HG03520 (cell line): ENCODE results near the gene MAP3K9.
"Not testable (repeated sequence)": the region's sequence is repeated elsewhere in the genome, so short reads cannot be mapped to it uniquely, and the experiment has no call there.

ENCODE experiments used
- ATAC-seq: cut with Tn5 transposase; IDR thresholded peaks from one replicate; pipeline ENCODE4 v1.9.1; 2021; ENCODE audit warnings: mild to moderate bottlenecking, moderate library complexity; ENCODE audit not compliant: unreplicated experiment

MAP3K9 gene

GRCh38 chr14:70726651-70727375 is 82.5 kb downstream of the MAP3K9 start:
- no peak for ATAC-seq

- no peak for ATAC-seq
Measured at GRCh38 chr14:70724944-70725343, 84.4 kb downstream of the MAP3K9 start.

- ATAC-seq = no peak
Measured at GRCh38 chr14:70724110-70724509, 85.2 kb downstream of the MAP3K9 start.

- no peak for ATAC-seq
Measured at GRCh38 chr14:70723276-70723675, 86.0 kb downstream of the MAP3K9 start.

- no peak for ATAC-seq
Measured at GRCh38 chr14:70722418-70722817, 86.9 kb downstream of the MAP3K9 start.

GRCh38 chr14:70721542-70721941 is 87.8 kb downstream of the MAP3K9 start:
- no peak for ATAC-seq

- ATAC-seq = no peak
Measured at GRCh38 chr14:70718383-70719118, 90.8 kb downstream of the MAP3K9 start.

GRCh38 chr14:70716958-70717357 is 92.4 kb downstream of the MAP3K9 start:
- no peak for ATAC-seq

- ATAC-seq = no peak
Measured at GRCh38 chr14:70716483-70716882, 92.8 kb downstream of the MAP3K9 start.

- no peak for ATAC-seq
Measured at GRCh38 chr14:70714055-70714550, 95.2 kb downstream of the MAP3K9 start.

GRCh38 chr14:70713511-70713916 is 95.8 kb downstream of the MAP3K9 start:
- ATAC-seq = no peak

GRCh38 chr14:70713096-70713495 is 96.2 kb downstream of the MAP3K9 start:
- no peak for ATAC-seq

- no peak for ATAC-seq
Measured at GRCh38 chr14:70711451-70711850, 97.9 kb downstream of the MAP3K9 start.

GRCh38 chr14:70709726-70710382 is 99.5 kb downstream of the MAP3K9 start:
- no peak for ATAC-seq

- ATAC-seq = no peak
Measured at GRCh38 chr14:70708717-70709570, 100.4 kb downstream of the MAP3K9 start.

GRCh38 chr14:70707138-70708038 is 101.9 kb downstream of the MAP3K9 start:
- ATAC-seq = no peak

- no peak for ATAC-seq
Measured at GRCh38 chr14:70706177-70706576, 103.1 kb downstream of the MAP3K9 start.

GRCh38 chr14:70704960-70705359 is 104.4 kb downstream of the MAP3K9 start:
- no peak for ATAC-seq

- ATAC-seq = not testable (repeated sequence)
Measured at GRCh38 chr14:70703621-70704168, 105.6 kb downstream of the MAP3K9 start.
